Epithelial cell of prostate (primary cell): Measurements from ENCODE around the gene STXBP3.
A peak's percentile ranks its signal among the peaks of the same experiment; 100 is the strongest.

Experiments used
- DNase-seq: peaks from one replicate; pipeline ENCODE4 v3.0.0-alpha.2; 2011; ENCODE audit warnings: low read depth, low spot score
- H3K27ac ChIP-seq: fragments of 450-650 bp; 2 replicates; pipeline ENCODE4 v1.5.1; 2017; ENCODE audit warnings: mild to moderate bottlenecking

STXBP3 gene

GRCh38 chr1:108792420-108792819 is 45.9 kb downstream of the STXBP3 start:
- no peak overlapping the region for H3K27ac ChIP-seq
- no peak for DNase-seq

DNA sequence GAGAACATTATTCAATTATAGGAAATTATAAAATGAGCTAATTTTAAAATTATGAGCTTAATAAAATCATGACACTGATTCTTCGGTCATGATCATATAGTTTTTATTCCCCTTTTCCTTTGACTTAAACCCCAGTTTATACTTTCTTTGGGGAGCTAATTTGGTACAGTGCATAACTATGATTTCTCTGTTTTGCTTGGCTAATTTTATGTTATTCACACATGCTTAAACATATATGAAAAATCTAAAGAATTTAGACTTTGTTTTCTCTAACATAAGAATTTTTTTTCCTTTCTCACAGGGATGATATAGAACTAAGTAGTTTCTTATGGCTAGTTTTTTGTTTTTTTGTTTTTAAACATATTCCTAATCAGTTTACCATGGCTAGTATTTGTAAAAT is 52.5 kb downstream of the STXBP3 start:
- no peak for DNase-seq
- no peak overlapping the region for H3K27ac ChIP-seq

DNA sequence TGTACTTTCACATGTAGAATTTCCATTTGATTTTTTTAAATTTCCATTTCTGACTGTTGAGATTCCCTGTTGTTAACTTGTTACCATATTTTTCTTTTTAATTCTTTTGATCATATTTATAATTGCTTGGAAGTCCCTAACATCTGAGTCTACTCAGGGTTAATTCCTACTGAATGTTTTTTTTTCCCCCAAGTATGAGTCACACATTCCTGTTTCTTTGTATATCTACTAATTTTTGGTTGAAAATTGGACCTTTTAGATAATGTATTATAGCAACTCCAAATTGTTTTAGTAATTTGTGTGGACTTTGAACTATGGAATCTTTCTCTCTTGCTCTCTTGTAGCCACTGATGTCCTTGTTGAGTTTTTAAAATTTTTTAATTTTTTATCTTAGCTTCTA is 54.6 kb downstream of the STXBP3 start:
- DNase-seq = no peak
- no peak overlapping the region for H3K27ac ChIP-seq

GRCh38 chr1:108803548-108803947 is 57.1 kb downstream of the STXBP3 start:
- no peak overlapping the region for H3K27ac ChIP-seq
- no peak for DNase-seq

- H3K27ac ChIP-seq = no peak overlapping the region
- no peak for DNase-seq
These were observed 62.0 kb downstream of the STXBP3 start for GRCh38 chr1:108808438-108808837.

GRCh38 chr1:108811611-108812010 is 65.1 kb downstream of the STXBP3 start:
- DNase-seq = no peak
- H3K27ac ChIP-seq = no peak overlapping the region

DNA sequence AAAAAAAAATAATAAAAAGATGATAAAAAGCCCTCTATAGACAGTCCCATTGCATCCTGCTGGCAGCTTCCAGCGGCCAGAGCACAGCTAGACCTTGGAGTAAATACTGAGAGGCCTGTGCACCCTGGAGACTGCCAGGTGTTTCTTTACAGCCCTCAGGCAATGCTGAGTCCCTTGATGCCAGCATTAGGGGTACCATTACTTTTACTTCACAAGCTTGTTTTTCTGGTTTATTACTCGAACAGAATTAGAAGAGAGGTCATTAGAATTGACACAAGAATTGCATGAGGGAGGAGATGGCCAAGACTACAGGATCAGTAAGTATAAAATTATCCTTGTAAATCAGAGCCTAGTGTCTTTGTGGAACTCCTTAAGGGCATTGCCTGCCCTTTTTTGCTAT is 66.9 kb downstream of the STXBP3 start:
- H3K27ac ChIP-seq = no peak overlapping the region
- DNase-seq = no peak

DNA sequence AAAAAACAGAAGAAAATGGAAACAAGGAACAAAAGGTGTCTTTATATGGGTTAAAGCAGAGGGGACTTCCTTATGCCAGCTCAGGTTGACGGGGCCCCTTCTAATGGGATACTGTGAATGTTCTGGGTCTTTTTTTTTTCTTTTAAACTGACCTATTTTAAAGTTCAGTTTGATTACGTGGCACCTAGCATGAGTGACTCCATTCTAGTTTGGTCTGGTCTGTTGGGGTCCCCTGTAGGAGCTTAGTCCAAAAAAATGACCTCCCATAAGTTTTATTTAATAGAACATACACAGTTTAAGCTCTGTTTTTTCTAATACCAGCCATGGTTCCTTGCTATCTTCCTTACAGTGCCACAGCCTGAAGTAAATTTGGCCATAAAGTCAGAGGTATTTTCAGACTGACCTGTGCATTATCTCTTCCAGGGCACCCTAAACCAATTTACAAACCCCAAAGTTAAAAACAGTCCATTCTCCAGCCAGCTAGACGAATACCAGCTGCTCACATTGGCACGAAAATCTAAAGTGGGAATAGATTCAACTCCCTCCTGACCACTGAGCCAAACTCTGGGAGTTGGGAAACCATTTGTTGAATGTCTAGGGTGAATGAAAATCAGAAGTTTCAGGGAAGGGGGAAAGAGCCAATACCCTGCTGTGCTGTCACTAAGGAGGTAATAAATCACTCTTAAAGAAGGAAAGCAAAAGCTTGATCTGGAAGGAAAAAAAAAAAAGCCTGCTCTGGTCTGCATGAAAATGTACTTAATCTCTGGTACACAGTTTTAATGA is 68.1 kb downstream of the STXBP3 start:
- no peak for DNase-seq
- H3K27ac ChIP-seq = no peak overlapping the region

DNA sequence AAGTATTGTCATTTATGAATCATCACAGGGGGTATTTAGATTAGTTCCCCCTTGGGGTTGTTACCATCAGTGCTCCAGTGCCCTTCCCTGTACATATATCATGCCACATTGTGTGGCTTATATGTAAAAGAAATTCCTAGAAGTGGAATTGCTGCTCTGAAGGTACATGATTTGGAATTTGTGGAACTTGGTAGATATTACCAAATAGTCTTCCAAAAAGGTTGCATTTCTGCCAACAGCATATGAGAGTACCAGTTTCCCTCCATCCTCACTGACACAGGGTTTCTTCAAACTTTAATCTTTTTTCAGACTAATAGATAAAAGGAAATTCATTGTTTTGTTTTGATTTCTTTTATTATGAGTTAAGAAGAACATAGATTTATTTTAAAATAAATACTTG is 69.1 kb downstream of the STXBP3 start:
- H3K27ac ChIP-seq = no peak overlapping the region
- DNase-seq = no peak

GRCh38 chr1:108816049-108816893 is 69.8 kb downstream of the STXBP3 start:
- DNase-seq = no peak
- H3K27ac ChIP-seq = no peak overlapping the region

GRCh38 chr1:108817016-108817415 is 70.5 kb downstream of the STXBP3 start:
- DNase-seq = no peak
- H3K27ac ChIP-seq = no peak overlapping the region

- no peak for DNase-seq
- H3K27ac ChIP-seq = no peak overlapping the region
These were observed 71.3 kb downstream of the STXBP3 start for GRCh38 chr1:108817811-108818210.

DNA sequence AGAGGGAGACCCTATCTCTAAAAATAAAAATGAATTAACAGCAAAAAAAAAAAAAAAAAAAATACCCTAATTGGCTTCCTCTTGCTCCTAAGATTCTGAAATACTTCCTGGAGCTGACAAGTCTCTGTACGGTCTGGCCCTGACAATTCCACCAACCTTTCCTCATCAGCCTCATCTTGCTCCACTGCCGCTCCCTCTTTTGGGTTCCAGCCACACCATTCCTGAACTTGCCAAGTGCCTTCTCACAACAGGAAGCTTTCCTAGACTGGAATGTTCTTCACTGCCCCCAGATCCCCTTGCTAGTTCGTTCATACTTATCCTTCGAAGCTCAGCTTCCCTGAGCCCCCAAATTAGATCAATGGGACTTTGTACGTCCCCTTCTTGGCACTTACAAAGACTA is 73.4 kb downstream of the STXBP3 start:
- no peak for DNase-seq
- no peak overlapping the region for H3K27ac ChIP-seq

DNA sequence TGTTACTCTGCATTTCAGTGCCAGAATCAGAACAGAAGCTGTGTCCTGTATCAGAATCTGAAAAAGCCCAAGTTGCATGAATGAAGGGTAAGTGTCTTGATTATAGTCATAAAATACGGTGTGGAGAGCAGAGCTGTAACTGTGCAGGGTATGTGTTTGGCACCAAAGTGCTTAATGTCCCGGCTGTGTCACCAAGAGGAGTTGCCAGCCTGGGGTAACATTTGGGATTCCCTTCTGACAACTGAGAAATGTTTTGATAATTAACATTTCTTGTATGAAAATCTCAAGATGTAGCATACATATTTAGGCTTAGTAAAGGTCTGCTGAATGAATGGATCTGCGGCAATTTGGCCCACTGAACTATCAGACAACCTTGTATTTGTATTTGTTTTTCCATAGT is 77.2 kb downstream of the STXBP3 start:
- H3K27ac ChIP-seq = no peak overlapping the region
- DNase-seq = no peak

GRCh38 chr1:108824051-108824450 is 77.6 kb downstream of the STXBP3 start:
- DNase-seq = no peak
- H3K27ac ChIP-seq = no peak overlapping the region

GRCh38 chr1:108826081-108826635 is 79.7 kb downstream of the STXBP3 start:
- no peak overlapping the region for H3K27ac ChIP-seq
- no peak for DNase-seq

DNA sequence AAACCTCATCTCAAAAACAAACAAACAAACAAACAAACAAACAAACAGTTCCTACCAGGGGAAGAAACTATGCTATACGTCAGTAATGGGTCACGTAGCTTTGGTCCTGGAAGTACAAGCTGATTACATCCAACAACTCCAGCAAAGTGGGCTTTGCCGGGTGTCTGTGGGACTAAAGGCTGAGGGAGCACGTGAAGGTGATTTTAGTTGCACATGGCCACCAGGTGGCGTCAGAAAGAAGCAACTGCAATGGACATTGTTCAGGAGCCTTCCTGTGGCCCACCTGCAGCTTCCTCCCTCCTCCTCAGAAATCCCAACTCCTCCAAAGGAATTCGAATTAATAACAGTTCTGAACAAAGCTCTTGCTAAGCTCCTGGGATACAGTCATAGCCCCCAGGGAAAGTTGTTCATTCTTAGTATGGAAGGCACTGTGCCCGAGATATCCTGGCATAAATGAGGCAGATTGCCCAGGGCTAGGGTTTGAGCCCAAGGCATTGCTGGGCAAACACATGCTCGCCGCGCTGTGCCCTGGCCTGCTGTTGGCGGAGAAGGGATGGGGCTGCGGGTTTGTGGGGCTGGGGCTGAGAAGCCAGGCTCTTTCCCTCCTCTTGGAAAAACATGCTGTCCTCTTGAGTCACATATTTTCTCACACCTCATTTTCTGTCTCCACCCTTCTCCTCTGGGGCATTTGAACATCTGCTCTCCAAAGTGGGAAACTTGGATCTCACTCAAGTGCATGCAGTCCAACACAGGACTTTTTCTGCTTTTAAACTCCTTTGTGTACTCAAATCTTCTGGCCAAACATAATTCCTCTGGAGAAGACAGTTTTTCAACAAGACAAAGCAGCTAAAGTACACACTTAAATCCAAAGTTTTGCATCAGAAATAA is 81.8 kb downstream of the STXBP3 start:
- peak; percentile 60 for DNase-seq
- peak overlapping the region; percentile 93 for H3K27ac ChIP-seq

- peak overlapping the region; percentile 93 for H3K27ac ChIP-seq
- no peak for DNase-seq
These were observed 83.0 kb downstream of the STXBP3 start for GRCh38 chr1:108829498-108829916.

- peak; percentile 27 for DNase-seq
- peak overlapping the region; percentile 93 for H3K27ac ChIP-seq
These were observed 83.9 kb downstream of the STXBP3 start for GRCh38 chr1:108830119-108831008.
